ENCODE results near the gene RPL41. TPM values are rescaled to one million over a fixed set of nuclear protein-coding genes. Genes with fewer than 3 reads are reported as not detected.

Gene RPL41
- total RNA-seq, 1 donor from 2014 or later = 3,814 TPM

GRCh38 chr12:56099787-56100186 lies 16.6 kb upstream of the RPL41 start:
- H3K4me3 Mint-ChIP-seq = no peak overlapping the region
- peaks cover 12% of the 10 kb centered on the region for H3K4me1 Mint-ChIP-seq
- H3K27ac Mint-ChIP-seq = no peak overlapping the region
- H3K27me3 Mint-ChIP-seq (ENCODE audit: low read depth) = peaks cover 3% of the 10 kb centered on the region
- peaks cover 17% of the 10 kb centered on the region for H3K36me3 Mint-ChIP-seq
- no peaks in the 10 kb centered on the region for H3K9me3 Mint-ChIP-seq
- no peak for TF ChIP-seq CTCF (IDR thresholded peaks at IDR 0.05; ENCODE audit: unreplicated experiment)
- DNase-seq (ENCODE audit: low spot score in 2 of 2, unreplicated experiment in 2 of 2) = no peak

GRCh38 chr12:56101045-56101444 lies 15.4 kb upstream of the RPL41 start:
- H3K27me3 Mint-ChIP-seq (ENCODE audit: low read depth) = no peaks in the 10 kb centered on the region
- no peak overlapping the region for H3K27ac Mint-ChIP-seq
- no peaks in the 10 kb centered on the region for H3K9me3 Mint-ChIP-seq
- peaks cover 21% of the 10 kb centered on the region for H3K4me1 Mint-ChIP-seq
- no peak for DNase-seq (ENCODE audit: low spot score in 2 of 2, unreplicated experiment in 2 of 2)
- no peak overlapping the region for H3K4me3 Mint-ChIP-seq
- TF ChIP-seq CTCF (IDR thresholded peaks at IDR 0.05; ENCODE audit: unreplicated experiment) = no peak
- peaks cover 17% of the 10 kb centered on the region for H3K36me3 Mint-ChIP-seq

- H3K4me1 Mint-ChIP-seq = peaks cover 29% of the 10 kb centered on the region
- H3K27ac Mint-ChIP-seq = no peak overlapping the region
- no peak for DNase-seq (ENCODE audit: low spot score in 2 of 2, unreplicated experiment in 2 of 2)
- H3K4me3 Mint-ChIP-seq = no peak overlapping the region
- H3K36me3 Mint-ChIP-seq = peaks cover 19% of the 10 kb centered on the region
- no peak for TF ChIP-seq CTCF (IDR thresholded peaks at IDR 0.05; ENCODE audit: unreplicated experiment)
- H3K27me3 Mint-ChIP-seq (ENCODE audit: low read depth) = no peaks in the 10 kb centered on the region
- H3K9me3 Mint-ChIP-seq = no peaks in the 10 kb centered on the region
These were observed 13.8 kb upstream of the RPL41 start for GRCh38 chr12:56102683-56103065.

- no peak for DNase-seq (ENCODE audit: low spot score in 2 of 2, unreplicated experiment in 2 of 2)
- Mint-ChIP-seq H3K36me3 (peaks cover 18% of the 10 kb centered on the region), H3K27me3 (ENCODE audit: low read depth) (no peaks in the 10 kb centered on the region), H3K27ac (peak overlapping the region; percentile 98), H3K9me3 (no peaks in the 10 kb centered on the region), H3K4me3 (peak overlapping the region; percentile 96), H3K4me1 (peaks cover 29% of the 10 kb centered on the region)
- TF ChIP-seq CTCF (IDR thresholded peaks at IDR 0.05; ENCODE audit: unreplicated experiment) = no peak
These were observed 13.2 kb upstream of the RPL41 start for GRCh38 chr12:56103066-56103711.

GRCh38 chr12:56103823-56104108 lies 12.7 kb upstream of the RPL41 start:
- peak overlapping the region; percentile 98 for H3K27ac Mint-ChIP-seq
- H3K9me3 Mint-ChIP-seq = no peaks in the 10 kb centered on the region
- no peak for TF ChIP-seq CTCF (IDR thresholded peaks at IDR 0.05; ENCODE audit: unreplicated experiment)
- H3K27me3 Mint-ChIP-seq (ENCODE audit: low read depth) = no peaks in the 10 kb centered on the region
- peaks cover 29% of the 10 kb centered on the region for H3K4me1 Mint-ChIP-seq
- H3K36me3 Mint-ChIP-seq = peaks cover 21% of the 10 kb centered on the region
- no peak for DNase-seq (ENCODE audit: low spot score in 2 of 2, unreplicated experiment in 2 of 2)
- H3K4me3 Mint-ChIP-seq = peak overlapping the region; percentile 96

Measured in mesothelial cell of epicardium (in vitro differentiated cells).